RPMI7951 (cell line): Measurements from ENCODE around the gene EEPD1. TPM values are rescaled to one million over a fixed set of nuclear protein-coding genes. Genes with fewer than 3 reads are reported as not detected.
A peak's percentile ranks its signal among the peaks of the same experiment; 100 is the strongest.

Experiments
- DNase-seq: peaks from one replicate; pipeline ENCODE4 v3.0.0-alpha.2; 2012; ENCODE audit warnings: low read depth
- total RNA-seq: library from RNA; depleted of rRNA; stranded (reverse); fragments of >200 nt; shearing (Covaris generic); gene quantifications from 2 replicates; pipeline ENCODE4 v1.2.3, GENCODE V29; 2014

Gene EEPD1
- total RNA-seq, 1 experiment from 2014 or later: 5.2 TPM

DNA sequence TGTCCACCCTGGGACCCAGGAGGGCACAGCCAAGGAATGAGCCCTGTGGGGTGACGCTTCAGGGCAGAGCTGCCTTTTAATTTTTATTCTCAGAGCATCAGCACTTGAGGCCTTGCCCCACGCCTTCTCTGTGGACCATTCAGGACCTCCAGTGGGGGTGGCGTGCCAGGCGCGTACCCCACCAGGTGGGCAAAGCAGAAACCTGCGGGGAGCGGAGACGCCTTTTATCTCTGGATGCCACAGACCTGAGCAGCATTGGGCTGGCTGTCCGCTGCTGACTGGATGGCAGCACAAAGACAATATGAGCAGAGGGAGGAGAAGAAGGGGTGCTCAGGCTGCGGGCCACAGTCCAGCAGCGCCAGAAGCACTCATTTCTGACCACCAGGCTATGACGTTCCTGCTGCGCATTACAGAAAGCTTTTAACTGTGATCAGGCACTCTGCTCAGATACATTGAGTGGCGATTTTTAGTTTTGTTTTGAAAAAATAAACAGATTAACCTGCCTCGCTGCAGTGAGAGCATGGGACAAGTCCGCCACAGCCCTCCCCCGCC lies 146.2 kb downstream of the EEPD1 start:
- DNase-seq: no peak

DNA sequence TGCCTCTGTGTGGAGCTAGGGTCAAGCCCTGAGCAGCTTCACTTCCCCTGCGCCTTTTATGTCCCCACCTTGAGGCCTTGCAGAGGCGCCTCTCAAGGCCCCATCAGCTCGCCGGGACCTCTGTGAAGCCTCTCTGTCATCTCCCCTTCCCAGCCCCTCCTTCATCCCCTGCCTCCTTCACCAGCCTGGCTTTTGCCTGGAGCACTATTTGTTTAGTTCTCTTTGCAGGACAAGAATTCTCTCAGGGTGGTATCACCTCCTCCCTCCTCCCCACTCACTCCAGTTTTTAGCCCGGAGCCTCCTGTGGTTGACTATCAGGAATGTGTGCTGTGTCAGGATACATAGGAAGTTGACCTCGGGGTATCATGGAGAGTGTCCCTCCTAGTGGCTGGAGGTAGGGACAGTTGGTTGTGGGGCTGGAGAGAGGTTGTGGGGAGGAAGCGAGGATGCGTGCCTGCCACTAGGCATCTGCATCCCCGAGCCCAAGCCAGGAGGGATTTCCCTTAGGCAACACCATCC lies 146.8 kb downstream of the EEPD1 start:
- peak; percentile 68 for DNase-seq

DNA sequence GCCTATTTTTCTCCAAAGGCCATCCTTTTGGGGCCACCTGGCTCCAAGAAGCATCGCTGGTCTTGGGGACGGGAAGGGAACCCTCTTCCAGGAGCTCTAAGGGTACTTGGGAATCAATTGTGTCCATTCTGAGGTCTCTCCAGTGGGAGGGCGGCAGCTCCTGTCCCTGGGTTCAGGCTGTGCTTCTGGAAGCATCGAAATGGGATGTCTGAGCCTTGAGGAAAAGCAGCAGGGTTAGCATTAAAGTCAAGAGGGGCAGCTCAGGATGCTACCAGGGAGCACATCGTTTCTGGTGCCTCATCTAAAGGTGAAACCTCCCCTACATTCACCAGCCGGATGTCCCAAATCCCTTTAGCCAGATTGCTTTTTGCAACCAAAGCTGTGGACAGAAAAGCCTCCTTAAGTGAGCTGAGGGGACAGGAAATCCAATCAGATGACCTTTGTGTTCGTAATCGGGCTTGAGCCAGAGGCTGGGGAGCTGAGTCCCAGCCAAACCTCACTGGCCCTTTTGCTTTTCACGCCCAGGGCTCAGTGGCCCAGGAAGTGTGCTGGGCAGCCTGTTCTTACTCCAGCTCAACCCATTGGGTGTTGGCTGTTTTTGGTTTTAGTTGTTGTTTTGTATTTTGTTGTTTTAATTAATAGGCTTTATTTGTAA lies 147.8 kb downstream of the EEPD1 start:
- peak; percentile 87 for DNase-seq

DNA sequence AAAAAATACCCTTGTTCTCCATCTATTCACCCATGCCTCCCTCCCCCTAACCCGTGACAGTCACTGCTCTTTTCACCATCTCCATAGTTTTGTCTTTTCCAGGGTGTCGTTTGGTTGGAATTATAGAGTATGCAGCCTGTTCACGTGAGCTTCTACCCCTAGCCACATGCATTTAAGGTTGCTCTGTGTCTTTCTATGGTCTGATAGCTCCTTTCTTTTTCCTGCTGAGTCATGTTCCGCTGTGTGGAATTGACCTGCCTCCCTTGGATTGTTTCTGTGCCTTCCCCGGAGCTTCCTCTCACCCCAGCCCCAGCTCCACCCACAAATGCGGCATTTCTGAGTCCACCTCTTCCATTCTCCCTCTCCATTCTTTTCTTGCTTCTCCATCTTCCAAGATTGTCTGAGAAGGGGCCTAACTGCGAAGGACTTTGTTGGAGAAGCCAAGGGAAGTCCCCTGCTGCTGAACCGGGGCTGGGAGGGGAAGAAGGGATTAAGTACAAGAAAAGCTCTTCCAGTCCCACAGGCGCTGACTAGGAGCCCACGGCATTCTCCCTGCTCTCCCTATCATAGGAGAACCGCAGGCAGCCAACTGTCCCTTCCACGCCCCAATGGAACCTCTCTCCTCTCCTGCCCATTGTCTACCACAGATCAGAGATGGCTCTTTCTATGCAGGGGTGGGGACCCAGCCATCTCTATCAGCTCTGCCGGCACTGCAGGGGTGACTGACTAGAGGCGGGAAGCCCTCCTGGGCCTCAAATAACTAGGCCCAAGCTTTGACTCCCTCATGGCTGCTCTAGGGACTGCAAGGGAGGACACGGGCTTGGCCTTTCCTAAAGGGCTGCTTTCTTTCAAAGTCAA lies 149.1 kb downstream of the EEPD1 start:
- DNase-seq: peak; percentile 85

DNA sequence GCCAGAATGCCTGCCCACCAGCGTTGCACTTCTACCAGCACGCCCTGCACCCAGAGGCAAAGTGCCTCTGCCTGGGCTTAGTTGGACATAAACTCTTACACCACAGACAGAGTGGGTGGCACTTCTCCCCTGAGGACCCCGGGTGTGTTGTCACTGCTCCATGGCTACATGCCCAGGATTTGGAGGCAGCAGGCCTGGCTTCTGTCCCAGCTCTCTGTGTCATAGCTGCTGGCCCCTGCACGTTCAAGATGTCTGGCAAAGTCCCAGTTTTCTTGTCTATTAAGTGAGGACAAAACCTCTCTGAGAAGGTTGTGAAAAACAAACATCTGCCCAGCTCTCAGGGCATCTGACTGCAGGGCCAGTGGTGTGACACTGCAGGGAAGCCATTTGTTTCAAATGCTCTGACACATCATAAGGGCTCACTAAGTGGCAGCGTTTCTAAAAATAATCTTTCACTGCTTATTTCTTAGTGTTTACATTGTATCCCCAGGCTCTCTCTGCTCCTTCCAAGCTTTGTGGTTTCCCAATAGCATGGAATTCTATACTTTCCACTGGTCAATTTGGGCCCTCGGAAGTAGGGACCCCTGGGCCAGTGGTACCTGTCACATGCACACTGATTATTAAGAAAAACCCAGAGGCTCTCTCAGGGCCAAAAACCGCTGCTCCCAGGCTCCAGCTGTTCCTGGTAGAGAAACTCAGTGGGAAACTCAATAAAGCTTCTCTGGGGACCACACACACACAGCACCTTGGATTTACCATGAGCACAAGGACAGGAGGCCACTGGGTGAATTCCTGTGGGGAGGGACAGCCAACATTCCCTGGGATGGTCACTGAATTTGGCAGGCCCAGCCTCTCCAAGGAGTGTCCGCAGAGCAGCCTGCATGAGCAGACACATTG lies 150.4 kb downstream of the EEPD1 start:
- DNase-seq: peak; percentile 100

DNA sequence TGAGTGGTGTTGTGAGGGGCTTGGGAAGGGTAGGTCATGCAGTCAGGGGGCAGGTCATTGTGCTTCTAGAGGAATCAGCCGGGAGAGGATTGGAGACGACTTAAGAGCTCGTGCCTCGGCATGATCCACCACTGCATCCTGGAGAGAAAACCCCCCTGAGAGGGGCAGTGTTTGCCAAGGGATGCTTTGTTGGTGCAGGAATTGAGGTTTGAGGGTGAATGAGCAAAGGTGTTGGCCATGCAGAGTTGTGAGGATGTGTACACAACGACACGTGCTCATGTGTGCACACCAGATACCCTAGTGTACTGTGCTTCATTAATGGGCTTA lies 151.0 kb downstream of the EEPD1 start:
- no peak for DNase-seq

DNA sequence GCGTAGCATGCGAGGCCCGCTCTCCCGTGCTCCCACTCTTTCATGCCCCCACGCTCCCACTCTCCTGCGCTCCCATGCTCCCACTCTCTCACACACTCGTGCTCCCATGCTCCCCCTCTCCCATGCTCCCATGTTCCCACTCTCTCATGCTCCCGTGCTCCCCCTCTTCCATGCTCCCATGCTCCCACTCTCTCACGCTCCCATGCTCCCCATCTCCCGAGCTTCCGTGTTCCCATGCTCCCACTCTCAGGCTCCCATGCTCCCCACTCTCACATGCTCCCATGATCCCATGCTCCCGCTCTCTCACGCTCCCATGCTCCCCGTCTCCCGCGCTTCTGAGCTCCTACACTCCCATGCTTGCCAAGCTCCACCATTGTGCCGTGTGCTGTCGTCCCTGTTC lies 152.2 kb downstream of the EEPD1 start:
- DNase-seq: no peak

DNA sequence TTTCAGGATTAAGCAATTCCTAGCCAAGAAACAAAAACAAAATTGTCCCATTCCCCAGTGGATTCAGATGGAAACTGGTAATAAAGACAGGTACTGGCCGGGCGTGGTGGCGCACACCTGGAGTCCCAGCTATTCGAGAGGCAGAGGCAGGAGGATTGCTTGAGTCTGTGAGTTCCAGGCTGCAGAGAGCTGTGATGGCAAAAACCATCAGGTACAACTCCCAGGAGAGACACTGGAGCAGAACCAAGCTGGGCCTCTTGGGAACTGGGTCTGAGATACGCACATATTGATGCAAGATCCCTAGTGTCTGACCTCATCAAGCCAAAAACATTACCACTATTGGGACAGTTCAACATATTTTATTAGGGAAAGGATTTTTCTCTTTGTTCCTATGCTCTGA lies 152.6 kb downstream of the EEPD1 start:
- DNase-seq: no peak

DNA sequence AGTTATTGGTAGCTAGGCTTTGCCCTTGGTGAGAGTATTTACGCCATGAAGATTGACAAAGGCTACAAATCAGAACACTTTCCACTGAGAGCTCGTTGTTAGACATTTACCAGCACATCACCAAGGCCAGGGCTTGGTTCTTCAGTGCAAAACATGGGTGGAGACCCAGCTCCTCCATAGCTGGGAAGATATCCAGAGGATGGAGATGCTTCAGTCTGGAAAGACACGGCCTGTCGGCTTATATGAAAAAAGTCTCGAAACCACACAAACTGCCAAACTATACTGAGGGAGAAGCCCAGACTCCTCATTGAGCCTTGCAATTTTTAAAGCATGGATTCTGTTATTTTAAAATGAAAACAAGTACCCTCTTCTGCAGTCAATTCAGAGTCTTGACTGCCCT lies 153.2 kb downstream of the EEPD1 start:
- DNase-seq: no peak

DNA sequence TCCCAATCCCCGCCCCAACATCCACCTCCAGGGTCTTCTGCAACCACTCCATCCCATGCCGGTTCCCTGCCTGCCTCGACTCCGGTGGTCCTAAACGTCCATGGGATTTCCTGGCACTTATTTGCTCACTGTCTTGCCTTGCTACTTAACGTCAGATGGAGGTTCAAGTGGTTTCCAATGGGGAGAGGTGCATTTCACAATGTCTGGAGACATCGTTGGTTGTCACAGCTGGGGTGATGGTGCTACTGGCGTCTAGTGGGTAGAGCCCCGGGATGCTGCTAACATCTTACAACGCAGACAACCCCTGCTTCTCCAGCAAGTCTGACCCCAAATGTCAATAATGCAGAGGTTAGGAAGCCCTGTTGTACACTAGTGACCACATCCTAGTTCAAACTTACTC lies 153.7 kb downstream of the EEPD1 start:
- no peak for DNase-seq

DNA sequence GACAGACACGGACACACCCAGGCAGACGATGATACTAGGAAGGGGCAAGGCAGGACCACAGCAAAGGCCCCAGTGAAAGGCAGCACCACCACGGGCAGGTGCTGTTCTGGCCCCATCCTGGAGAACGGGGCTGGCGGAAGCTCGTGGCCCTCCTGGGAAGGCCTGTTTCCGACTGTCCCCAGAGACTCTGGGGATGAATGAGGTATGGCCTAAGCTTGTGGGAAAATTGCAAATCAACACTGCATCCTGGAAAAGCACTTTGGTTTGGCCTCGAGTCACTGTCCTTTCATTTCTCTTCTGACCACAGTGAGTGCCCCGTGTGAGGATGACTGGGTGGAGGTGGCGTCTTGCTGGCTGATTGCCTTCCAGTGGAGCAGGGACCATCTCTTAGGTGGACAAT lies 155.0 kb downstream of the EEPD1 start:
- DNase-seq: peak; percentile 57

DNA sequence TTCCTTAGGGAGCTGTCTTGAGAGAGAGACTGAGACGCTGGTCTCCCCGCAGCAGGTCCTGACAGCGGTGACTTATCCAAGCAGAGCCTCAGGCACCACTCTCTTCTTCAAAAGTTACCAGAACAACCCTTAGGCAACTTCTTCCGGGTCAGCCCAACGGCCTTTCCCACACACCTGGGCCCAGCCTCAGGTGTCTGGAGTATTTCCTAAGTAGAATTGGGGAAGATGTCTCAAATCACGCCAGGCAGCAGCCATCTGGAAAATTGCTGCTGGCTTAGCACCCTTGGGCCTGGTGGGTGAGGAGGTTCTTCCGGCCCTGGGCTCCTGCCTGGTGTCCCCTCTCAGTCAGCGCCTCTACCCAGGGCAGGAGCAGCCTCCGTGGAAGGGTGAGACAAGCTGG lies 156.2 kb downstream of the EEPD1 start:
- no peak for DNase-seq

DNA sequence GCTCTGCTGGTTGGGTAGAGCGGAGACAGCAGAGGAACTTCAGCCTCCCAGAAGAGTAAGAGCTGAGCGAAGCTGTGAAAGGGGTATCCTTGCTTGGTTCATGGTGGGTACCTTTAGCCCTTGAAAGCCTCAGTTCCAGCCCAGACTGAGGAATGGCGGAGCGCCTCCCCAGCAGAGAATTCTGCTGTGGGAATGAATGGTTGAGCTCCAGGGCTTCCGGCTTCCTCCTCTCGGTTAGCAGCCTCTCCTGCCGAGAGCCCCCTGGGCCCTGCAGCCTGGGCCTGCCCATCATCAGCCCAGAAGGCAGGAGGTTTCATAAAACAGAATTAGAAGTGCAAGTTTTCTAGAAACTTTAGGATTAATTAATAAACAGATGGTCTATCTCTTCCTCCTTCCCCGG lies 156.7 kb downstream of the EEPD1 start:
- DNase-seq: no peak

DNA sequence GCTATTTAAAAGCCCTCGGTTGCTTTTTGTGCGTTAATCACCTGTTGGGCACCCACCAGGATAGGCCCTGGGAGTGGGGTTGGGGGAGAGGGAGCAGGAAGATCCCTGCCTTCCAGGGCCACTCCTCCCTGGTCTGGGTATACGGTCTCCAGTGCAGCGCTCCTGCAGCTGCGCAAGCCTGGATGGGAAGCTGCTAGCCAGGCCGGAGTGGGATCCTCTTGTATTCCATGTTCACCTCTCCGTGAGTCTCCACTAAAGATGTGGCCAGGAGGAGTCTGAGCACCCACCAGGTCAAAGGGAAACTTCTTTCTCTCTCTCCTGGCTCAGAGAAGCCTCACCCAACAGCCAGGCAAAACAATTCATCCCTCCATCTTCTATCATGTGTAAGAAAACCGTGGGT lies 157.8 kb downstream of the EEPD1 start:
- DNase-seq: no peak

DNA sequence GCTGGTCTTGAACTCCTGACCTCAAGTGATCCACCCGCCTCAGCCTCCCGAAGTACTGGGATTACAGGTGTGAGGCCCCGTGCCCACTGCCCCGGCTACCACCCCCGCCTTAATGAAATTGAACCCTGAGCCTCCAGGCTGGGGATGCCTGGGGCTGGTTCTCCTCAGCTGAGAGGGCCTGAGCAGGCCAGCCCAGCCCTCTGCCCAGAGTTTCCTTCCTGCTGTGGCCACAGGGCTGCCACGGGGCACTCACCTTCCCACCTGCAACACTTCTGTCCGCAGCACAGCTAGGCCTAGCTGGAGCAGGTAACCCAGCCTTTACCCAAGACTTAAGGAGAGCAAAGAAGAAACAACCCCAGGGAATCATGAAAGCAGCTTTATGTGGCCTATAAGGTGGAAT lies 158.5 kb downstream of the EEPD1 start:
- no peak for DNase-seq

DNA sequence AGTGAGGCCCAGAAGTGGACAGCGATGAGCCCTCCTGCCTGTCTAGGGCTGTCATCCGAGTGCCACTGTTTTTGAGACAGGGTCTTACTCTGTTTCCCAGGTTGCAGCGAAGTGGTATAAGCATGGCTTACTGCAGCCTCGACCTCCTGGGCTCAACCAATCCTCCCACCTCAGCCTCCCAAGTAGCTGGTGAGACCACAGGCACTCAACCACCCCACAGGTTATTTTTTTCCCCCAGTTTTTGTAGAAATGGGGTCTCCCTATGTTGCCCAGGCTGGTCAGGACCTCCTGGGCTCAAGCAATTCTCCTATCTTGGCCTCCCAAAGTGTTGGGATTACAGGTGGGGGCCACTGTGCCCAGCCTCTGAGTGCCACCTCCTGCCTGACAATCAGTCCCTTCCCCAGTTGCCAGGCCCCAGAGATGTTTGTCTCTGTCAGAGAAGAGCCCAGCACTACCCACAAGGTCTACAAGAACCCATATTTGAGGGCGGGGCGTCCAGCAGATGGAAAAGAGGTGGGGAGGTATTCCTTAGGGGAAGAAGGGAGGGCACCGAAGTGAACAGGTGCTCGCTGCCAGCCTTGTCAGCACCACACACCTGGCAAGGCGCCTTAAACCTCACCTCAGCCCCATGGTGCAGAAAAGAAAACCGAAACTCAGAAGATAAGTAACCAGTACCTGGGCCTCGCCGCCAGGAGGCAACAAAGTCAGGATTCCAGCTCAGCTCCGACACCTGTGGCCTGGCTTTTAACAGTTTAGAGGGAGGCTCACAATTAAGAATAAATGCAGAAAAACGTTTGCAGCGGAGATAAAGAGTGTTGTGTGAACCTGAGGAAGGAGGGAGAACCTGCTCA lies 159.2 kb downstream of the EEPD1 start:
- DNase-seq: no peak

DNA sequence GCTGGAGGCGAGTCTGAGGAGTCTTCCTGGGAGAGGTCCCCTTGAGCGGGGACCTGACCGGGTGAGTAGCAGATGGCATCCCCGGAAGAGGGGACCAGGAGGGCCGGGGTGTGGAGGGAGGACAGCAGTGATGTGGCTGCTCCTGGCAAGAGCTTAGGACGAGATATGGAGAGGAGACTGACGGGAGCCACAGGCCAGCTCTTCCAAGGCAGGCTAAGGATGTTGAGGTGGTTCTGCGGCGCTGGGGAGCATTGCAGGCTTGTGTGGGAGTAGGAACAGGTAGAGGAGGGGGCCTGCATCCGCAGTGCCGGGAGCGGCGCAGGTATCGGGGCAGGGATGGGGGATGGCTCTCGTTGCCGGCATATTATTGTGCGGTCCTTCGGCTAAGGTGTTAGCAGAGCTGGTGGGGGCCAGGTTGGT lies 159.9 kb downstream of the EEPD1 start:
- no peak for DNase-seq

DNA sequence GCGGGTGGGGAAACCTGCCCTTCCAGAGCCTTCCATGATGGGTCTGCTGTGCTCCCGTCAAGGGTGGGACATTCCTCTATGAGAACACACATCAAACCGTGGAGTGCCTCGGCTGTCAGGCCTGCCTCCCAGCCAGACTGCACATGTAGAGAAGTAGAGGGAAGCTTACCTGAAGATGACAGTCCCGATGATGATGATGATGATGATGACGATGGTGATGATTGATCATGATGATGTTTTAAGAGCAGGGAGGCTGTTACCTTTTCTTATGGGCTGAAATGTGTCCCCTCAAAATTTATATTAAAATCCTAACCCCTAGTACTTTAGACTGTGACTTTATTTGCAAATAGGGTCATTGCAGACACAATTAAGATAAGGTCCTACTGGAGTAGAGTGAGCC lies 160.6 kb downstream of the EEPD1 start:
- DNase-seq: no peak

DNA sequence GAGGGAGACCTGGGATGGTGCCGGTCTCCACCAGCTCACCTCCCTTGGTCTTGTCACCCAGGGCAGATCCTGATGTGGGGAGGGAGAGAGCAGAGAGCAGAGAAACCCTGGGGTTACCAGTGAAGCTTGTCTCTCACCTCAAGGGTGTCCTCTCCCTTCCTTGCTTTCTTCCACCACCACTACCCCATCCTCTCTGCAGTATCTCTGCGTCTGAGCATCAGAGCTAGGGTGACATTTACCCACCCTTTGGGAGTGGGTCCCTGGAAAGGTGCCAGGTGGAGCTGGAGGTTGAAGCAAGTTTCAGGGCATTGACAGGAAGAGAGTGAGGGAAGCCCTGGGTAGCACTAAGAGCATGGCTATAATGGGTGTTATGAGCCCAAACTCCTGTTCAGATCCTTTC lies 161.4 kb downstream of the EEPD1 start:
- no peak for DNase-seq

DNA sequence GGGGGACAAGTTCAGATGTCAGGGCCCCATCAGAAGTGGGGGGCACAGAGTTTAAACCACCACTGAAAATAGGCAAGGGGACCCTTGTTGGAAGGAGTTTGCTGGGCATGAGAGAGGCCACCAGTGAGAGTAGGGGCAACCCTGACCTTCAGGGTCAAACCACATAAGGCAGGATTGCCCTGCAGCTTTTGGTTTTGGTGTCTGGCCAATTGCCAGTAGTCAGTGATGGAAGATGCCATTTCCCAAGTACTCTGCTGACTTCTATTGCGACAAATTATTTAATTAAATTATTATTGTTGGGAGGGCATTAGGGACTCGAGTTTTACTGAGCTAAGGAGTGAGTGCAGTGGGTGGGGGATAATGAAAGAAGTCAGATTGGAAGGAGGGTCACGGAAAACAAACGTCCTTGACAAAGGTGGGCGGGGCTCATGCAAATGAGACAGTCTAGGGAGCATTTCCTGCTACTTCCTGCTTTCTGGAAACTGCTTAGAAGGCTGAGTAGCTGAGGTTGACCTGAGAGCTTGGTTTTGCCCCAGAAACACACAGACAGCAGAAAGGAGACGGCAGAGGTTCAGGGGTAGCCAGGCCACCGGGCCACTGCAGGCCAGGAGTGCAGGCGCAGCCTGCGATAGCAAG lies 162.4 kb downstream of the EEPD1 start:
- DNase-seq: peak; percentile 43

DNA sequence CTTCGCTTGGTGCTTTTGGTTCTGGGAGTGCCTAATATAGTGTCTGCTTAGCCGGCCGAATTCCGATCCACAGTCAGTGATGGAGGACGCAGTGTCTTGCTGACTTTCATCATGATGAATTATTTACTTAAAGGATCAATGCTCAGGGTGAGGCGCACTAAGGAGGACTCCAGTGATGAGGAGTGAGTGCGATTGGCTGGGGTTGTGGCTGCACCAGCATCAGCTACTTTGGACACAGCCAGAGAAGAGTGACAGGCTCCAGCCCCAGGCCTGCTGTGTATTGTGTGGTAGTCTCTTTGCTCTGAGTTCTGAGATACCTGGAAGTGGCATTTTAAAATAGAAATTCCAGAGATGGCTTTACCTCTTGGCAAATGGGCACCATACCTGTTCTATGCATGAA lies 163.3 kb downstream of the EEPD1 start:
- no peak for DNase-seq
